NCI-H2081 treated with DMSO at 0.1 percent for 48 hours (cell line): Measurements from ENCODE around the gene TBL1XR1.

Source experiments
- DNase-seq: peaks from one replicate; lab custom pipeline; 2025; lab: John Stamatoyannopoulos, UW

Gene TBL1XR1

GRCh38 chr3:177197041-177197726, at the start of gene TBL1XR1:
TBL1XR1 (minus strand) TSS chr3:177197482; CDS start chr3:177064977, 132,505 bp downstream.
- DNase-seq: peak; percentile 91

DNA sequence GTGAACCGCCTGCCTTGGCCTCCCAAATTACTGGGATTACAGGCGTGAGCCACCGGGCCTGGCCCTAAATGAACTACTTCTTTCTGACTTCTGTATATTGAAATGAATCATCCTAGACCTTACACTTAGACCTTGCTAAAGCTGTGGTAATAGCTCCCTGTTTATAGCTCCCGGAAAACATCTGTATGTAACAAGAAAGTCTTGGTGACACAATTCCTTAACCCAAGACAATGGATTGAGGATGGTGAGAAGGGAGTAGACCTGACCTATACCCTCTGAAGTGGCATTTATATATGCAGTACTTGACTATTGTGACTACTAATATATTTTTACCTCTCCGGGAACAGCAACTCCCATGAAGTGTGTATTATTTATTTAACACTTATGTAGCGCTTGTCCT, 48.0 kb upstream of the TBL1XR1 start:
- no peak for DNase-seq

DNA sequence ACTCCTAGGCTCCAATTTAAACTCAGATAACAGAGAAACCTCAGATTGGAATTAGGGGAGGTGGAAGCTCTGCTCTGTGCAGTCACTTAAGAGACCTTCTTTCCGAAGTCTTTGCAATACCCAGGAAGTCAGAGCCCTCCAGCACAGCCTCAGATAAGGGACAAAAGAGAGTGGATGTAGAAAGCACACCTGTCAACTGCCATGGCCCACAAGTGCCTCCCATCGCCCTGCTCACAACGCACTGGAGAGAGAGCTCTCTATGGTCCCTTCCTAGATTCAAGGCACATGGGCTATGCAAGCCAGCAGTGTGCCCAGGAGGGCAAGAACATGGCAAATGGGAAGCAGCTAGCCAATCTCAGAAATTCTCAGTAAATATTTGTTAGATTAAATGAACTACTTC, 47.3 kb upstream of the TBL1XR1 start:
- DNase-seq: no peak

DNA sequence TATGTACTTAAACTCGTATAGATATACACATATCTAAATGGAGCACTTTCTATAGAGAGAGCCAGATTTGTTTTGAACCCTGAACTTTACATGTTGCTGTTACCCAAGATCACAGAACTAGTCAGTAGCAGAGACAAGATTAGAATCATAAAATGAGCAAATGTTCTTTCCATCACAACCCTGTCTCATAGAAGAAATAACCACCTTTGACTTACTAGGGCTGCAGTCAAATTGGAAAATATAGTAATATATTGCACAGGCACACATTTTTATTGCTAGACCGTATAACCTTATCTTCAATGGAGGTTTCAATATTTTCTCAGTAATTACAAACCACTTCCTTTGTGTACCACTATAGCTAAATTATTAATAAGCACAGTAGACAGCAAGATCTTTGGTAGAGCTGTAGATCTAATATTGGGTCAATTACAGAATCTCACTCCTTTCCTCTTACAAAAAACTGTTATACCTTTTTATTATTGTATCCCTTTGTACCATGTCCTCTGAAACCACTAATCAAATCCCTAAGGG, 41.5 kb upstream of the TBL1XR1 start:
- no peak for DNase-seq

DNA sequence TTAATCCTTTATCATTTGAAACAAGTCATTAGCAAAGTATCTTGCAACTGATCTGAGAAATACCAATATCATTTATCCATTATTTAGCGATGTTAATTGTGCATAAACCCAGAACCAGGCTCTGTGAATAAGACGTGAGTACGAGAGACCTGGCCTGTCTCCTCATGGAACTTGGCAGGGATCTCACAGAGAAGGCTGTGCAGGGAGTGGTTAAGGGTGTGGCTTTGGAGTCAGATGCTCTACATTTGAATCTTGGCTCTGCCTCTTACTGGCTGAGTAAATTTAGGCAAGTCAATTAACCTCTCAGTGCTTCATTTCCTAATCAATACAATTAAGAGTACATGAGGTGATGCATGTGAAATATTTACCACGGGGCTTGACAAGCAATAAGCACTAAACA, 39.9 kb upstream of the TBL1XR1 start:
- no peak for DNase-seq

DNA sequence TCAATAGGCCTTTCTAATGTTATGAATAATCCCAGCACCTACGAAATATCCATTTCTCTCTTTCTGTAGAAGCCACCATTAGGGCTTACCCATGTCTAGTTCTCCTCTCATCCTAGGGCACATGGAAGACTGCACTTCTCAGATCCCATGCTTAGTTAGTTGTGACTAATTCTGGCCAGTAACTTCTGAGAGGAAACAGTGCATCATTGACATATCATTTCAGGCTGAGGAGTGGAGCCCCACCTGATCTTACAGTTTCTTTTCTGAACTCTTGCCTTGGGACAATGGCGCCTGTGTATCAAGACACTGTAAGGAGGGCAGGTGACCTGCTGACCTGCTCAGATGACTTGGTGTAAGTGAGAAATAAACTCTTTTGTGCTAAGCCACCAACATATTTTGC, 39.4 kb upstream of the TBL1XR1 start:
- no peak for DNase-seq

DNA sequence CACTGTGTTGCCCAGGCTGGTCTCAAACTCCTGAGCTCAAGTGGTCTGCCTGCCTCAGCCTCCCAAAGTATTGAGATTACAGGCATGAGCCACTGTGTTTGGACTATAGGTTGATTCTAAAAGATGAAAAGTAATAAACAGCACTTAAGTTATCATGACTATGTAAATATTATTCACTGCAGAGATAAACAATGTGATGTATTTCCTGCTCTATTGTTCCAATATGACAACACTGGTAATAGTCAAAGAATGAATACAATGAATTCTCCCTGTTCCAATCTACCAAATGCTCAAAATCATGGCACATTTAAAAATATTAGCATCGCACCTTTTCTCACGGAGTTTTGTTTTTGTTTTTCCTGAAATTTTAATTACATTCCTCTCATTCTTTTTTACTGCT, 36.8 kb upstream of the TBL1XR1 start:
- no peak for DNase-seq

DNA sequence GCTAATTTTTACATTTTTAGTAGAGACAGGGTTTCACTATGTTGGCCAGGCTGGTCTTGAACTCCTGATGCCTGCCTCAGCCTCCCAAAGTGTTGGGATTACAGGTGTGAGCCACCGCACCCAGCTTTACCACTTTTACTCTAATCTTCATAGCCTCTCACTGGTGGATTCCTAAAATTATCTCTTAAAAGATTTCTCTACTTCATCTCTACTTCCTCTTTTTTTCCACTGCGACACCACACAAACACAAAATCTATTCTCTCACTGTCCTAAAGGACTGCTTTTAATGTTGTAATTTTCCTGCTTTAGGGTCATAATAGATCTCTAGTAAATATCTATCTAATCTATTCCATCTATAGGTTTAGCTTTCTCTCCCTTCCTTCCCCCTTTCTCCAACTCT, 34.0 kb upstream of the TBL1XR1 start:
- no peak for DNase-seq

DNA sequence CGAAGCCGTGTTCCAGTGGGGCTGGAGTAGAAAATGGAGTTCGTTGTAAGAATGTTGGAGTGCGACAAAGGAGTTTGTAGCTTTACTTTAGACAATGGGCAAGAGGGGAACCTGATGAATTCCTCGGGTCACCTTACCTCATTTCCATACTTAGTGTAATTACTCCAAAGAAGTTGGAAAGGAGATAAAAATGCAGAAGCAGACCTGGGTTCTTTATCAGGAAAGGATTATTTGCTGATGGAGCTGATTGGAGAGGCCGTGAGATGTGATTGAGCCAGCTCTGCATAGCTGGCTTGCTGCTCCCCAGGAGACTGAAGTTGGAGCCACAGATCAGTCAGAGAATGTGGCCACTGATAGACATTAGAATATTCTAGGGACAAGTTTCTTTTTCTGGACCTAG, 33.4 kb upstream of the TBL1XR1 start:
- no peak for DNase-seq

DNA sequence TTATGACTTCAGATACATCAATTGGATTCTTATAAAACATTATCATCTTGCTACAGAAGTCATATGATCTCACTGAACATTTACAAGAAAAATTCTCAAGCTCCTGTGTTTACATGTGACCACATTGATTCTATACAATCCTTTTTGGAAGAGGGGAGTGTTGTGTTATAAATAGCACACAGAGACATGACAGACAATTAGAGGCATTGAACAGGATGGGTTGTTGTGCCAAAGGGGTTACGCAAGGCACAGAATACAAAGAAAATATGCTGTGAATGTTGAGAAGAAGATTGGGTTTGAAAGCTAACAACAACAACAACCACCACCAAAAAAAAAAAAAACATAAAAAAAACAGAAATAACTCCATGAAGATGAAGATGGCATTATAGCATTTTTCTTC, 32.5 kb upstream of the TBL1XR1 start:
- DNase-seq: no peak

DNA sequence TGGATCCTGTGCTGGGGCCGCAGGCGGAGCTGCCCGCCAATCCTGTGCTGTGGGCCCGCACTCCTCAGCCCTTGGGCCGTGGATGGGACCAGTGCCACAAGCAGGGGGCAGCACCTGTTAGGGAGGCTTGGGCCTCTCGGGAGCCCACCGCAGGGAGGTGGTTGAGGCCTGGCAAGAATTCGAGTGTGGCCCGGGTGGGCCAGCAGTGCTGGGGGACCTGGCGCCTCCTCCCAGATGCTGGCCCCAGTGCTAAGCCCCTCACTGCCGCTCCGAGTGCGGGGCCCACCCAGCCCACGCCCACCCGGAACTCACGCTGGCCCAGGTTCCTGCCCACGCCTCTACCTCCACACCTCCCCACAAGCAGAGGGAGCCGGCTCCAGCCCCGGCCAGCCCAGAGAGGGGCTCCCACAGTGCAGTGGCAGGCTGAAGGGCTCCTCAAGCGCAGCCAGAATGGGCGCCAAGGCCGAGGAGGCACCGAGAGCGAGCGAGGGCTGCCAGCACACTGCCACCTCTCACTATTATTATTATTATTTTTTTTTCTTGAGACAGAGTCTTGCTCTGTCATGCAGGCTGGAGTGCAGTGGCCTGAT, 31.4 kb upstream of the TBL1XR1 start:
- DNase-seq: no peak

- DNase-seq: no peak
Measured at GRCh38 chr3:177224414-177224813, 27.1 kb upstream of the TBL1XR1 start.

GRCh38 chr3:177221744-177222143, 24.5 kb upstream of the TBL1XR1 start:
- no peak for DNase-seq

GRCh38 chr3:177220136-177220974, 23.1 kb upstream of the TBL1XR1 start:
- no peak for DNase-seq

DNA sequence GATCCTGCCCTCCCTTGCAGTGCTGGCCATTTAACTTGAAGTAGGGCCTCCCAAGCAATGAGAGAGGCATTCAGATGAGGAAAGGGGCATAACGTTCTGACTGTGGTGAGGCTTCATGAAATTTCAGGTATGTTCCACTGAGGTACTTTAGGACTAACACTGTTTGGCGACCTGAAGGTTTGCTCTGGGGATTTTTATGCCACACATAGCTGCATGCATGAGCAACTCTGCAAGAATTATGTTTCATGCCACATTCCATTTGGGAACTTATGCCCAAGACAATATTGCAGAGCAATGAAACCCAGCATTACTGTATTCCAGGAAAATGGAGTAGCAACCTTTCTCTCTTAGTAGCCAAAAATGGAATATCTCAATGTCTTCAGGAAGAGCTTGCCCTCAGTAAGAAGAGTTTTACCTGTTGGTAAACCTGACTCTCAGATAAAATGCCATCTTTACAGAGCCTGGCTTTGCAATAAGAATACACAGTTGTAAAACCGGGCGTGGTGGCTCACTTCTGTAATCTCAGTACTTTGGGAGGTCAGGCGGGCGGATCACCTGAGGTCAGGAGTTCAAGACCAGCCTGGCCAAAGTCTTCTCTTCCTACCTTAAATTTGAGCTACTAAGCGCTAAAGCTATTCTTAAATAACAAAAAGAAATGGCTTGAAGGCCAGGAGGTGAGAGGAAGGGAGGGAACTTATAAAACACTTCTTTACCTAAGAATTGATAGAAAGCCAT, 16.7 kb upstream of the TBL1XR1 start:
- DNase-seq: no peak

- no peak for DNase-seq
Measured at GRCh38 chr3:177212756-177213155, 15.5 kb upstream of the TBL1XR1 start.

DNA sequence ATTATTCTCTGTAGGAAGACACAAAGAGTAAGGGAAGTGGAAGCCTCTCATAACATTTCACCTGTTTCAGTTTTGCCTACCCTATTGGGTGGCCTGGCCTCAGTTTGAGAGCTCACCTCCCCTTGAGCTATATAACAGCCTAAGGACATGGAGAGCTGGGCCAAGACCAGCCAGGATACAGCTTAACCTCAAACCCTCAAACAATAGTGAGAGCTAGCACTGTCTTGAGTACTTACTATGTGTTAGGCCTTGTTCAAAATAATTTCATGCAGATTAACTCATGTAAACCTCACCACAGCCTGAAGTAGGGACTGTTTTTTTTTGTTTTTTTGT, 15.0 kb upstream of the TBL1XR1 start:
- no peak for DNase-seq

GRCh38 chr3:177211503-177212277, 14.4 kb upstream of the TBL1XR1 start:
- DNase-seq: peak; percentile 93

DNA sequence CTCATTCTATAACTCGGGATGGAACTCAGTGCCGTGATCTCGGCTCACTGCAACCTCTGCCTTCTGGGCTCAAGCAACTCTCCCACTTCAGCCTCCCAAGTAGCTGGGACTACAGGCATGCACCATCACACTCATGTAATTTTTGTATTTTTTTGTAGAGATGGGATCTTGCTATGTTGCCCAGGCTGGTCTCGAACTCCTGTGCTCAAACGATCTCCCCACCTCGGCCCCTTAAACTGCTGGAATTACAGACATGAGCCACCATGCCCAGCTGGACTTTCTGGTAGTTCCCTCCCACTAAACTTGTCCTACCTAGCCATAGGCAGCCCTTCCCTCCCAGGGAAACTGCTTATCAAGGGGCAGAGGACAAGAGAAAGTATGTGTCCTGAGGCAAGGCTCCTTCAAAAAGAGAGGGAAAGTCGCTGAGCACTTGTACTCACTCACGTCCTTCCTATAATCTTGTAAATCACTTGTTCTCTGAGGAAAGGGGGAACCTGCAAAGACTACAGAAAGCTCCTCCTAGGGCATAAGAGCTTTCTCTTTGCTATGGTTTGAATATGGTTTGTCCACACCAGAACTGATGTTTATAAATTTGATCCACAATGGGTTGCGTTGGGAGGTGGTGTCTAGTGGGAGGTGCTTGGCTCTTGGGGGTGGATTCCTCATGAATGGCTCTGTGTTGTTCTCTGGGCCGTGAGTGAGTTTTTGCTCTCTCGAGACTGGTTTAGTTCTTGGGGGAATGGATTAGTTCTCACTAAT, 13.6 kb upstream of the TBL1XR1 start:
- no peak for DNase-seq

- DNase-seq: no peak
Measured at GRCh38 chr3:177209509-177209908, 12.2 kb upstream of the TBL1XR1 start.

DNA sequence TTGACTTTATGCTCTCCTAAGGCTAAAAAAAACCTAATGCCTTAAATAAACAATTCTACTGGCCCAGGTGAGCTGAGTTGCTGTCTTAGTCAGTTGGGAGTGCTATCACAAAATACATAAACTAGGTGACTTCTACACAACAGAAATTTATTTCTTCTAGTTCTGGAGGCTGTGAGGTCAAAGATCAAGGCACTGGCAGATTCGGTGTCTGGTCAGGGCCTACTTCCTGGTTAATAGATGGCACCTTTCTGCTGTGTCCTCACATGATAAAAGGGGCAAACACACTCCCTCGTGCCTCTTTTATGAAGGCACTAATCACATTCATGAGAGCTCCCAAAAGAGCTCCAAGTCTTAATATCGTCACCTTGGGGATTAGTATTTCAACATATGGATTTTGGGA, 11.5 kb upstream of the TBL1XR1 start:
- no peak for DNase-seq
